ENCODE data around the gene C17orf67.

DNA sequence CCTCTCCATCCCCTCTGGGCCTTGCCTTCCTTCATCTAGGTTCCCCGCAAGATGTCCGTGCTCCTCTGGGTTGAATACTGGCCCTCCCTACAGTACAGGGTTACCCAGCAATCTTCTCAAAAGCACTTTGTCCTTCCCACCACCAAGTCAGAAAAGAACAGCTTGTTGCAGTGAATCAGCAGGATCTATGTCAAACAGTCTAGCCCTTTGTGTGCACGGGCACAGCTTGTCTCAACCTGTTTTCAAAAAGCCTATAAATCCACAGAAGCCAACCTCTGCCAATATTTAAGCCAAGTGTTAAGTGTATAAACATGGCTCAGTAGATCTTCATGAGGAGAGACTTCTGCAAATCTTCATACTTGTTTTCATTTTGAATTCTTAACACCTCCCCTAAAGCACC, 25.2 kb downstream of the C17orf67 start:
- TF ChIP-seq, protein P1, sequence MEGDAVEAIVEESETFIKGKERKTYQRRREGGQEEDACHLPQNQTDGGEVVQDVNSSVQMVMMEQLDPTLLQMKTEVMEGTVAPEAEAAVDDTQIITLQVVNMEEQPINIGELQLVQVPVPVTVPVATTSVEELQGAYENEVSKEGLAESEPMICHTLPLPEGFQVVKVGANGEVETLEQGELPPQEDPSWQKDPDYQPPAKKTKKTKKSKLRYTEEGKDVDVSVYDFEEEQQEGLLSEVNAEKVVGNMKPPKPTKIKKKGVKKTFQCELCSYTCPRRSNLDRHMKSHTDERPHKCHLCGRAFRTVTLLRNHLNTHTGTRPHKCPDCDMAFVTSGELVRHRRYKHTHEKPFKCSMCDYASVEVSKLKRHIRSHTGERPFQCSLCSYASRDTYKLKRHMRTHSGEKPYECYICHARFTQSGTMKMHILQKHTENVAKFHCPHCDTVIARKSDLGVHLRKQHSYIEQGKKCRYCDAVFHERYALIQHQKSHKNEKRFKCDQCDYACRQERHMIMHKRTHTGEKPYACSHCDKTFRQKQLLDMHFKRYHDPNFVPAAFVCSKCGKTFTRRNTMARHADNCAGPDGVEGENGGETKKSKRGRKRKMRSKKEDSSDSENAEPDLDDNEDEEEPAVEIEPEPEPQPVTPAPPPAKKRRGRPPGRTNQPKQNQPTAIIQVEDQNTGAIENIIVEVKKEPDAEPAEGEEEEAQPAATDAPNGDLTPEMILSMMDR (IDR thresholded peaks at IDR 0.05; ENCODE audit: poor library complexity): no peak
- TF ChIP-seq EZH2 (IDR thresholded peaks at IDR 0.05; ENCODE audit: borderline replicate concordance) (no peak), EZH2phosphoT487 (IDR thresholded peaks at IDR 0.05; ENCODE audit: low read depth, severe bottlenecking, unreplicated experiment) (no peak)
